NCI-H510A (cell line): Measurements from ENCODE around the gene PADI6.
"Not testable (repeated sequence)": the region's sequence is repeated elsewhere in the genome, so short reads cannot be mapped to it uniquely, and the experiment has no call there.

Experiments
- DNase-seq: peaks from one replicate; lab custom pipeline; 2025; lab: John Stamatoyannopoulos, UW

The PADI6 gene

GRCh38 chr1:17371896-17372295 is at the start of gene PADI6:
TSS of gene PADI6 (plus strand) at chr1:17372196. CDS start at chr1:17372246, 50 bp downstream.
- DNase-seq, result no peak

GRCh38 chr1:17328855-17329254 is 43.1 kb upstream of the PADI6 start:
- no peak for DNase-seq

GRCh38 chr1:17329610-17330009 is 42.4 kb upstream of the PADI6 start:
- DNase-seq, result no peak

- no peak for DNase-seq
Observed at GRCh38 chr1:17330856-17331255, 41.1 kb upstream of the PADI6 start.

GRCh38 chr1:17333081-17333480 is 38.9 kb upstream of the PADI6 start:
- no peak for DNase-seq

- peak; percentile 23 for DNase-seq
Observed at GRCh38 chr1:17335821-17336710, 35.9 kb upstream of the PADI6 start.

- DNase-seq, result no peak
Observed at GRCh38 chr1:17338706-17339493, 33.1 kb upstream of the PADI6 start.

- DNase-seq, result no peak
Observed at GRCh38 chr1:17339521-17339920, 32.5 kb upstream of the PADI6 start.

- no peak for DNase-seq
Observed at GRCh38 chr1:17340358-17340757, 31.6 kb upstream of the PADI6 start.

- no peak for DNase-seq
Observed at GRCh38 chr1:17342014-17342441, 30.0 kb upstream of the PADI6 start.

GRCh38 chr1:17345506-17345905 is 26.5 kb upstream of the PADI6 start:
- DNase-seq, result not testable (repeated sequence)

- no peak for DNase-seq
Observed at GRCh38 chr1:17346046-17346789, 25.8 kb upstream of the PADI6 start.

- no peak for DNase-seq
Observed at GRCh38 chr1:17347769-17348592, 24.0 kb upstream of the PADI6 start.

- no peak for DNase-seq
Observed at GRCh38 chr1:17348593-17349234, 23.3 kb upstream of the PADI6 start.

GRCh38 chr1:17350083-17350482 is 21.9 kb upstream of the PADI6 start:
- DNase-seq, result no peak

GRCh38 chr1:17350928-17351446 is 21.0 kb upstream of the PADI6 start:
- DNase-seq, result no peak

- no peak for DNase-seq
Observed at GRCh38 chr1:17351598-17352324, 20.2 kb upstream of the PADI6 start.

- no peak for DNase-seq
Observed at GRCh38 chr1:17352419-17352909, 19.5 kb upstream of the PADI6 start.

- no peak for DNase-seq
Observed at GRCh38 chr1:17355898-17356297, 16.1 kb upstream of the PADI6 start.
